Body of pancreas (tissue), 4 donors: ENCODE results near the gene STX19.

ENCODE experiments used
- POLR2A ChIP-seq, 3 donors: fragments of 450-650 bp; IDR thresholded peaks; one replicate each; pipeline ENCODE4 v1.6.1; 2016; ENCODE audit warnings: antibody characterized with exemption in 3 of 3, mild to moderate bottlenecking in 2 of 3
- TF ChIP-seq, protein P1 (sequence below), 7 experiments: fragments of 450-650 bp in 4 of 7; fragments of 200-600 bp in 3 of 7; sonication (generic) in 3 of 7; IDR thresholded peaks; one replicate each; pipeline ENCODE4 v1.5.1; 2016 to 2019; ENCODE audit warnings: antibody characterized with exemption in 7 of 7

DNA sequence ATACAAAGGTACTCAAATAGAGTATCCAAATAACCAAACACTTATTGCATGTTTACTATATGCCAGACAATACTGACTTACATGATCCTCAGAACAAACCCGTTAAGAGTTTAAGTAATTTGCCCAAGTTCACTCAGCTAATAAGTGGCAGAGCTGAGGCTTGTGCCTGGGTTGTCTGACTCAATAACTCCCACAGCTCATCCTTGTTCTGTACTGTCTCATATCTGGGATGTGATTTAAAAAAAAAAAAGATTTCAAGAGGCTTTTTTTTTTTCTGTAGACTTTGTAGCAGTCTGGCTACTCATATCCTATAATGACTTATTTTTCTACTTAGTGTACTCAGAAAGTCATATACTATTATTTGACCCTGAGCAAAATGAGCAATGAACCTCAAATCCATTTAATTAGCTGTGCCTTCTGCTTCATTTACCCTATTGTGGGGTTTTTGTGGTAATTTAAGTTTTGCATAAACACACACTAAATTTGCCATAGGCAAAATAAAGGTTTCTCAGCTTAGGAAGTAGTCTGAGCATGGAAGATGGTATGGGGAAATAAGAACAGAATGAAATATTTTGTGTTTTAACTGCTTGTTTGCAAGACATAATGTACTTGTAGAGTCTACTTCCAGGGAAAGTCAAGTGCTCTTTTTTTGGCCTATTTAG is 37.6 kb upstream of the STX19 start:
- TF ChIP-seq, protein P1, sequence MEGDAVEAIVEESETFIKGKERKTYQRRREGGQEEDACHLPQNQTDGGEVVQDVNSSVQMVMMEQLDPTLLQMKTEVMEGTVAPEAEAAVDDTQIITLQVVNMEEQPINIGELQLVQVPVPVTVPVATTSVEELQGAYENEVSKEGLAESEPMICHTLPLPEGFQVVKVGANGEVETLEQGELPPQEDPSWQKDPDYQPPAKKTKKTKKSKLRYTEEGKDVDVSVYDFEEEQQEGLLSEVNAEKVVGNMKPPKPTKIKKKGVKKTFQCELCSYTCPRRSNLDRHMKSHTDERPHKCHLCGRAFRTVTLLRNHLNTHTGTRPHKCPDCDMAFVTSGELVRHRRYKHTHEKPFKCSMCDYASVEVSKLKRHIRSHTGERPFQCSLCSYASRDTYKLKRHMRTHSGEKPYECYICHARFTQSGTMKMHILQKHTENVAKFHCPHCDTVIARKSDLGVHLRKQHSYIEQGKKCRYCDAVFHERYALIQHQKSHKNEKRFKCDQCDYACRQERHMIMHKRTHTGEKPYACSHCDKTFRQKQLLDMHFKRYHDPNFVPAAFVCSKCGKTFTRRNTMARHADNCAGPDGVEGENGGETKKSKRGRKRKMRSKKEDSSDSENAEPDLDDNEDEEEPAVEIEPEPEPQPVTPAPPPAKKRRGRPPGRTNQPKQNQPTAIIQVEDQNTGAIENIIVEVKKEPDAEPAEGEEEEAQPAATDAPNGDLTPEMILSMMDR (IDR thresholded peaks at IDR 0.05): no peak
- no peak for TF ChIP-seq POLR2A (IDR thresholded peaks at IDR 0.05)
